Effector memory CD8-positive, alpha-beta T cell (primary cell): ENCODE data around the gene DCDC2C.

ENCODE experiments used
- ATAC-seq: fragments of 150-1000 bp; cut with Tn5 transposase; replicated peaks from 2 replicates; pipeline ENCODE4 v1.10.0; 2021; ENCODE audit warnings: mild to moderate bottlenecking, moderate library complexity
- DNase-seq, 3 experiments: peaks; one replicate each; pipeline ENCODE4 v3.0.0; 2021
- H3K27ac Mint-ChIP-seq, 2 donors: one replicate each; pipeline ENCODE4 v1.8.0; 2022; ENCODE audit warnings: mild to moderate bottlenecking in 2 of 2, mixed read lengths in 2 of 2, moderate library complexity in 2 of 2
- H3K27me3 Mint-ChIP-seq, 2 donors: one replicate each; pipeline ENCODE4 v1.8.0; 2022; ENCODE audit warnings: mixed read lengths in 2 of 2
- H3K36me3 Mint-ChIP-seq: one replicate; pipeline ENCODE4 v1.8.0; 2022; ENCODE audit warnings: mild to moderate bottlenecking, moderate library complexity, mixed read lengths; ENCODE audit not compliant: insufficient read depth
- H3K4me1 Mint-ChIP-seq, 2 donors: one replicate each; pipeline ENCODE4 v1.8.0; 2022; ENCODE audit warnings: low read depth in 2 of 2, mixed read lengths in 2 of 2
- H3K4me3 Mint-ChIP-seq, 2 donors: one replicate each; pipeline ENCODE4 v1.8.0; 2022; ENCODE audit warnings: mild to moderate bottlenecking in 2 of 2, mixed read lengths in 2 of 2, moderate library complexity in 2 of 2
- H3K9me3 Mint-ChIP-seq, 2 donors: one replicate each; pipeline ENCODE4 v1.8.0; 2022; ENCODE audit warnings: mixed read lengths in 2 of 2

The DCDC2C gene

GRCh38 chr2:3706892-3707291, 3.5 kb downstream of the DCDC2C start:
- peaks cover 26 to 63% of the 10 kb centered on the region in 2 donors for H3K27me3 Mint-ChIP-seq
- H3K4me3 Mint-ChIP-seq: no peak overlapping the region
- H3K4me1 Mint-ChIP-seq: peaks cover 0 to 2% of the 10 kb centered on the region in 2 donors
- no peak overlapping the region for H3K27ac Mint-ChIP-seq
- no peaks in the 10 kb centered on the region for H3K9me3 Mint-ChIP-seq
- ATAC-seq (no peak), DNase-seq (no peak)
- peaks cover 3% of the 10 kb centered on the region for H3K36me3 Mint-ChIP-seq

- H3K27ac Mint-ChIP-seq: no peak overlapping the region
- H3K36me3 Mint-ChIP-seq: peaks cover 3% of the 10 kb centered on the region
- no peaks in the 10 kb centered on the region for H3K9me3 Mint-ChIP-seq
These were observed 5.2 kb downstream of the DCDC2C start for GRCh38 chr2:3708576-3708975.

GRCh38 chr2:3709225-3709624, 5.8 kb downstream of the DCDC2C start:
- H3K36me3 Mint-ChIP-seq: peaks cover 3% of the 10 kb centered on the region
- peaks cover 13 to 49% of the 10 kb centered on the region in 2 donors for H3K27me3 Mint-ChIP-seq
- H3K4me3 Mint-ChIP-seq: no peak overlapping the region
- peaks cover 0 to 2% of the 10 kb centered on the region in 2 donors for H3K4me1 Mint-ChIP-seq
- H3K9me3 Mint-ChIP-seq: no peaks in the 10 kb centered on the region
- ATAC-seq (no peak), DNase-seq (no peak)
- H3K27ac Mint-ChIP-seq: no peak overlapping the region

More at GRCh38 chr2:3708576-3708975, 5.2 kb downstream of the DCDC2C start:
- peaks cover 13 to 49% of the 10 kb centered on the region in 2 donors for H3K27me3 Mint-ChIP-seq
- DNase-seq (no peak), ATAC-seq (no peak)
- peaks cover 0 to 2% of the 10 kb centered on the region in 2 donors for H3K4me1 Mint-ChIP-seq
- no peak overlapping the region for H3K4me3 Mint-ChIP-seq

GRCh38 chr2:3712424-3712823, 9.0 kb downstream of the DCDC2C start:
- DNase-seq (no peak), ATAC-seq (no peak)
- Mint-ChIP-seq H3K36me3 (no peaks in the 10 kb centered on the region), H3K27ac (no peak overlapping the region), H3K4me3 (no peak overlapping the region), H3K4me1 (no peaks in the 10 kb centered on the region), H3K9me3 (no peaks in the 10 kb centered on the region), H3K27me3 (peaks cover 6 to 24% of the 10 kb centered on the region in 2 donors)

GRCh38 chr2:3712831-3713503, 9.6 kb downstream of the DCDC2C start:
- H3K36me3 Mint-ChIP-seq: no peaks in the 10 kb centered on the region
- no peaks in the 10 kb centered on the region for H3K4me1 Mint-ChIP-seq
- ATAC-seq (no peak), DNase-seq (no peak)
- H3K4me3 Mint-ChIP-seq: no peak overlapping the region
- no peaks in the 10 kb centered on the region for H3K9me3 Mint-ChIP-seq
- no peak overlapping the region for H3K27ac Mint-ChIP-seq
- H3K27me3 Mint-ChIP-seq: peaks cover 6 to 18% of the 10 kb centered on the region in 2 donors

GRCh38 chr2:3718679-3719078, 15.3 kb downstream of the DCDC2C start:
- DNase-seq (no peak), ATAC-seq (no peak)
- H3K27me3 Mint-ChIP-seq: peaks cover 0 to 11% of the 10 kb centered on the region in 2 donors
- no peak overlapping the region for H3K4me3 Mint-ChIP-seq
- no peaks in the 10 kb centered on the region for H3K4me1 Mint-ChIP-seq
- H3K36me3 Mint-ChIP-seq: no peaks in the 10 kb centered on the region
- no peak overlapping the region for H3K27ac Mint-ChIP-seq
- no peaks in the 10 kb centered on the region for H3K9me3 Mint-ChIP-seq

GRCh38 chr2:3725002-3725401, 21.6 kb downstream of the DCDC2C start:
- H3K36me3 Mint-ChIP-seq: no peaks in the 10 kb centered on the region
- no peaks in the 10 kb centered on the region for H3K4me1 Mint-ChIP-seq
- H3K9me3 Mint-ChIP-seq: no peaks in the 10 kb centered on the region
- H3K4me3 Mint-ChIP-seq: no peak overlapping the region
- no peak overlapping the region for H3K27ac Mint-ChIP-seq
- DNase-seq (no peak), ATAC-seq (no peak)
- H3K27me3 Mint-ChIP-seq: peaks cover 36 to 48% of the 10 kb centered on the region in 2 donors

- H3K27me3 Mint-ChIP-seq: peaks cover 36 to 48% of the 10 kb centered on the region in 2 donors
- H3K36me3 Mint-ChIP-seq: no peaks in the 10 kb centered on the region
- H3K4me1 Mint-ChIP-seq: no peaks in the 10 kb centered on the region
- H3K27ac Mint-ChIP-seq: no peak overlapping the region
- ATAC-seq (no peak), DNase-seq (no peak)
- no peaks in the 10 kb centered on the region for H3K9me3 Mint-ChIP-seq
- no peak overlapping the region for H3K4me3 Mint-ChIP-seq
These were observed 22.3 kb downstream of the DCDC2C start for GRCh38 chr2:3725458-3726250.

- no peak overlapping the region for H3K27ac Mint-ChIP-seq
These were observed 23.1 kb downstream of the DCDC2C start for GRCh38 chr2:3726511-3726910.

GRCh38 chr2:3727397-3728045, 24.1 kb downstream of the DCDC2C start:
- Mint-ChIP-seq H3K4me1 (no peaks in the 10 kb centered on the region), H3K27me3 (peaks cover 31 to 58% of the 10 kb centered on the region in 2 donors), H3K27ac (no peak overlapping the region), H3K4me3 (no peak overlapping the region), H3K36me3 (peaks cover 3% of the 10 kb centered on the region), H3K9me3 (no peaks in the 10 kb centered on the region)
- no peak for ATAC-seq
- DNase-seq: no peak

More at GRCh38 chr2:3726511-3726910, 23.1 kb downstream of the DCDC2C start:
- peaks cover 36 to 49% of the 10 kb centered on the region in 2 donors for H3K27me3 Mint-ChIP-seq
- H3K4me3 Mint-ChIP-seq: no peak overlapping the region
- DNase-seq: no peak
- no peak for ATAC-seq
- no peaks in the 10 kb centered on the region for H3K9me3 Mint-ChIP-seq
- no peaks in the 10 kb centered on the region for H3K4me1 Mint-ChIP-seq
- peaks cover 3% of the 10 kb centered on the region for H3K36me3 Mint-ChIP-seq

GRCh38 chr2:3728104-3729054, 25.0 kb downstream of the DCDC2C start:
- no peaks in the 10 kb centered on the region for H3K4me1 Mint-ChIP-seq
- H3K27me3 Mint-ChIP-seq: peaks cover 26 to 58% of the 10 kb centered on the region in 2 donors
- ATAC-seq (no peak), DNase-seq (no peak)
- H3K36me3 Mint-ChIP-seq: peaks cover 3% of the 10 kb centered on the region
- H3K9me3 Mint-ChIP-seq: no peaks in the 10 kb centered on the region
- H3K4me3 Mint-ChIP-seq: no peak overlapping the region
- H3K27ac Mint-ChIP-seq: no peak overlapping the region

GRCh38 chr2:3729055-3729448, 25.7 kb downstream of the DCDC2C start:
- ATAC-seq (no peak), DNase-seq (no peak)
- Mint-ChIP-seq H3K27ac (no peak overlapping the region), H3K4me3 (no peak overlapping the region), H3K36me3 (peaks cover 3% of the 10 kb centered on the region), H3K4me1 (no peaks in the 10 kb centered on the region), H3K27me3 (peaks cover 25 to 61% of the 10 kb centered on the region in 2 donors), H3K9me3 (no peaks in the 10 kb centered on the region)

GRCh38 chr2:3729786-3730185, 26.4 kb downstream of the DCDC2C start:
- H3K4me3 Mint-ChIP-seq: no peak overlapping the region
- H3K9me3 Mint-ChIP-seq: no peaks in the 10 kb centered on the region
- H3K27ac Mint-ChIP-seq: no peak overlapping the region
- peaks cover 25 to 63% of the 10 kb centered on the region in 2 donors for H3K27me3 Mint-ChIP-seq
- peaks cover 3% of the 10 kb centered on the region for H3K36me3 Mint-ChIP-seq
- DNase-seq (no peak), ATAC-seq (no peak)
- no peaks in the 10 kb centered on the region for H3K4me1 Mint-ChIP-seq
